HG03095 (cell line): ENCODE measurements around the gene RAD9A.

Source experiments
- ATAC-seq: cut with Tn5 transposase; IDR thresholded peaks from one replicate; pipeline ENCODE4 v1.9.1; 2021; ENCODE audit warnings: moderate library complexity; ENCODE audit not compliant: unreplicated experiment

Gene RAD9A

GRCh38 chr11:67407688-67408163, 15.9 kb downstream of the RAD9A start:
- no peak for ATAC-seq

DNA sequence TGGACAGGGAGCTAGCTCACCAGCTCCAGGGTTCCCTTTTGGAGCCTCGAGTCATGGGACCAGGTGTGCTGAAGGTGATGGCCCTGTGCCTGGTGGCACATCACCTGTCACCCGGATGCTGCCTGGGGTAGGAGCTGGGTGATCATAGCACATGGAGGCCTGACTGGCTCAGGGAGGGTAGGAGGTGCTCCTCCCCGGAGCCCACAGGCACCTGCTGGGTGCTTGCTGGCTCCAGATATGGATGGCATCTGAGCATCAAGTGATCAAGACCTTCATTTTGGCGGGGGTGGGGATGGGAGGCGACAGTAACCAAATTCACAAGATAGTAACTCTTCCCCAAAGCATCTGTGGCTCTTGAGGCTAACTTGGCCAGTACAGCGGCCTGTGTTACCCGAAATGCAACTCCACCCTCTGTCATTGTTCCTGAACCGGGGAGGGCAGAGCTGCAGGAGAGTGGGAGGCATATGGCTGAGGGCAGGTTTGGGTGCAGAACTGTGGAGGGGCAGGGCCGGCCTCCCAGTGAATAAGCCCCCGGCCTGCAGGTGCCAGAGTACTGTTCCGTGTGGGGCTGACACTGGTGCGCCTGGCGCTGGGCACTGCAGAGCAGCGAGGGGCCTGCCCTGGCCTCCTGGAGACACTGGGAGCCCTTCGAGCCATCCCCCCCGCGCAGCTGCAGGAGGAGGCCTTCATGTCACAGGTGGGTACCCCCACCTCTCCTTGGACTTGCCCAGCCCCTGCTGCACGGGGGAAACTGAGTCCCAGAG, 16.8 kb downstream of the RAD9A start:
- no peak for ATAC-seq

DNA sequence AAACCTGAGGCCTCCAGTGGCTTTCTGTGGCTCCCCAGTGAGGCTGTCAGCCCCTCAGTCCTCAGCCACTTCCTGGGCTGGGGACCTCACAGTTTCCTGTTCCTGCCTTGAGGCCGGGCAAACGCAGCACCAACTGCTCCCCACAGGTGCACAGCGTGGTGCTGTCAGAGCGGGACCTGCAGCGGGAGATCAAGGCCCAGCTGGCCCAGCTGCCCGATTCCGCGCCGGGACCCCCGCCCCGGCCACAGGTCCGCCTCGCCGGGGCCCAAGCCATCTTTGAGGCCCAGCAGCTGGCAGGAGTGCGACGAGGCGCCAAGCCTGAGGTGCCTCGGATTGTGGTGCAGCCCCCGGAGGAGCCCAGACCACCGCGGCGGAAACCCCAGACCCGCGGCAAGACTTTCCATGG, 17.5 kb downstream of the RAD9A start:
- ATAC-seq, result no peak

GRCh38 chr11:67409781-67410368, 18.1 kb downstream of the RAD9A start:
- ATAC-seq, result no peak

DNA sequence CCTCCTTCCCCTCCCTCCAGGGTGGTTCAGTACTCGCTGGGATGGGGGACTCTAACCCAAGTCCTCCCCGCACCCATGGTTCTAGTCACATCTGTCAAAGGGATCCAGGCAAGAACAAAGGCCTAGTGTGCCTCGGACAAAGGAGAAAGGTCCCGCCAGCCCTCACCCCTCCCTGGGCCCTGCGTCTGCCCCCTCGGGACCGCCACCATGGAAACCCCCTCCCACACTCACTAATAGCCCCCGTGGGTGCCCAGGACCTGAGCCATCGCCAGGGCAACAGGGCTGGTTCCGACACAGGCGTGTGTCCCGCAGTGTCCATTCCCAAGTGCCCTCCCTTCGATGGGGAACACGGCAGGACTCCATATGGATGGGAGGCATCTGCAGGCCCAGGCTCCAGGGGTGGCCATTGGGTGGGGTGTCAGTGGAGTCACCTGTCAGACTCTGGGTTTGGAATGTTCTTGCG, 18.6 kb downstream of the RAD9A start:
- ATAC-seq, result no peak

GRCh38 chr11:67410984-67411784, 19.4 kb downstream of the RAD9A start:
- ATAC-seq, result no peak

DNA sequence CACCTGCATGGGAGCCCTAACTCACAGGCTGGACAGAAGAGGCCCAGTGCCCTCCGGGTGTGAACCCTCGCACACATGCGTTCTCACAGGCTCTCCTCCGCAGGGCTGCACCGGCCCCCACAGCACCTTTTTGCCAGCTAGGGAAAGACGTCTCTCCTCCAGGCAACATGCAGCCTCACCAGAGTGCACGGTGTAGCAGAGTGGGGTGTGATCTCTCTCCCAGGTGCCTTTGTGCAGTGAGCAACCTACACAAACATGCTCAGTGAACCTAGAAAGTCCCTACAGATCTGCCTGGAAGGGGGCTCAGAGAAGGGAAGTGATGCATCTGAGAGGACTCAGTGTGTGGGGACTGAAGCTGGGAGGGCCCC, 20.0 kb downstream of the RAD9A start:
- ATAC-seq, result no peak

- ATAC-seq, result no peak
Observed at GRCh38 chr11:67412495-67413179, 20.9 kb downstream of the RAD9A start.

DNA sequence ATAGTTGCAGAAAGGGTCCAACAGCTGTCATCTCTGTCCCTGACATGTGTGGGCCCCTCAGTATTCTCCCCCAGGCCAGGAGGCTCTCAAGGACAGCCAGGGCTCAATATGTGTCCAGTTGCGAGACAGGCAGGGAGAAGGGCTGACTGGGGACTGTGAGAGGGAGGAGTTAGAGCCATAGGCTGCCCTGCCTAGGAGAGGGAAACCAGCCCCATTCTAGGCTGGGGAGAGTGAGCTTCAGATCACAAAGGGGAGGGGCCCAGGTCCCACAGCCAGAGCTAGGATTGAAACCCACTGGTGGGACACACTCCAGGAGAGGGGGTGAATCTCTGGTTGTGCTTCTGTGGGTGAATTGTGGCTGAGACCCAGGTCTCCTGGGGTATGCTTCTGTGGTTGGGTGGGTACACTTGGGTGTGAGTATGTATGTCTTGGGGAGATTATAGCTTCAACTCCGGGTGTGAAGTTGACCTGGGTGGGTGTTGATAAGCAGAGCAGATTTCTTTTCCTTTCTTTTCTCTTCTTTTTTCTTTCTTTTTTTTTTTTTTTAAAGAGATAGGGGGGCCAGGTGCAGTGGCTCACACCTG, 21.6 kb downstream of the RAD9A start:
- no peak for ATAC-seq

DNA sequence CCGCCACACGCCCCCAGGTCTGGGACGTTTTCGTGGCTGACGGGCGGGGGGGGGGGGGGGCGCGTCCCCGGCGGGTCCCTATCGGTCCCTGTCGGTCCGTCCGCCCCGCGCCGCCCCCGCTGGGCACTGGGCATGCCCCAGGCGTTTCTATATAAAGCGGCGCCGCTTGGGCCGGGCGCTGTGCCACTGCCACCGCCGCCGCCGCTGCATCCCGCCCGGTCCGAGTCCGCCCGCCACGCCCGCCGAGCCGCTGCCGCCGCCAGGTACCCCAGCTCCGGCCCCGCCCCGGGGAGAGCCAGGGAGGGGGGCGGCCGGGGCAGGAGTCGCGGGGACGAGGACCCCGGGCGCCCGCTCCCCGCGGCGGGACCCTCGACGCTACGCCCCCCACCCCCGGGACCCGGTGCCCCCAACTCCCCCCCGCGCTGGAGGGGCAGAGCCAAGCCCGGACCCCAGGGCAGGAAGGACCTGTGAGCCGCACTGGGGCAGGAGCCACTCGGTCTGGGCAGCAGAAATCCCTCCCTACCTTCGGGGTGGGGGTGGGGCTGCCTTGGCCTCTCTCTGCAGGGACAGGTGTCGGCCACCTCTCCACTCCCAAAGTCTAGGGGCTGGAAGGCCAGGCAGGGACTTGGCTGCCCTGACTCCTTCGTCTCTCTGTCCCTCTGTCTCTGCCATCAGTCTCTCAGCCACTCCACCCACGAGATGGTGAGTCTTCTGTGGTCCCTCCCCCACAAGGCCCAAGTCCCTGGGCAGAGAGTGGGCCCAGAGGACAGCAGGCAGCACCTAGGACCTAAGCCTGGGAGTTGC, 23.9 kb downstream of the RAD9A start, which contains the start of gene CARNS1:
CARNS1 (plus strand) TSS at position 178 of the 804 bp plus-strand sequence; CDS start at position 700, 522 bp downstream.
- ATAC-seq, result no peak

GRCh38 chr11:67416416-67417335, 24.9 kb downstream of the RAD9A start:
- ATAC-seq, result no peak

GRCh38 chr11:67417425-67417824, 25.6 kb downstream of the RAD9A start:
- no peak for ATAC-seq

GRCh38 chr11:67418476-67419281, 26.9 kb downstream of the RAD9A start:
- ATAC-seq, result no peak

GRCh38 chr11:67419325-67420049, 27.7 kb downstream of the RAD9A start:
- ATAC-seq, result no peak

GRCh38 chr11:67420147-67420645, 28.4 kb downstream of the RAD9A start:
- ATAC-seq, result no peak

GRCh38 chr11:67420646-67421429, 29.1 kb downstream of the RAD9A start:
- ATAC-seq, result peak; percentile 78
